GM19240 (cell line): ENCODE results near the gene SSR1.

Experiments used
- DNase-seq: peaks from one replicate; pipeline ENCODE4 v3.0.0; 2011; ENCODE audit warnings: low spot score; ENCODE audit not compliant: insufficient read length

SSR1 gene

DNA sequence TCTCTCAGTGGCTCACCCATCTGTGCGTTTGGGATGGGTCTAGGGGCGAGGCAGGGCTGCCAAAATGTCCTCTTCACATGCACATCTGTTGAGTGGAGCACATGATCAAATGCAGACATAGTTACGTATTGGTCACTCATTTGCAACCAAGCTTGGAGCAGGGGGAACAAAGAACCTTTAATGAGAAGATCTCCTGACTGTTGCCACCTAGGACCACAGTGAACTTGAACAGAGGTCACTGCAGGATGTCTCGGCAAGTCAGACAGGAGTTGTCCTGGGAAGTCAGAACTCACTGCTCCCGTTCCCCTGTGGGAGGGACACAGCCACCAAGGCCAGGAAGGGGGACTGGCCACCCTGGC is 73.4 kb downstream of the SSR1 start:
- no peak for DNase-seq

DNA sequence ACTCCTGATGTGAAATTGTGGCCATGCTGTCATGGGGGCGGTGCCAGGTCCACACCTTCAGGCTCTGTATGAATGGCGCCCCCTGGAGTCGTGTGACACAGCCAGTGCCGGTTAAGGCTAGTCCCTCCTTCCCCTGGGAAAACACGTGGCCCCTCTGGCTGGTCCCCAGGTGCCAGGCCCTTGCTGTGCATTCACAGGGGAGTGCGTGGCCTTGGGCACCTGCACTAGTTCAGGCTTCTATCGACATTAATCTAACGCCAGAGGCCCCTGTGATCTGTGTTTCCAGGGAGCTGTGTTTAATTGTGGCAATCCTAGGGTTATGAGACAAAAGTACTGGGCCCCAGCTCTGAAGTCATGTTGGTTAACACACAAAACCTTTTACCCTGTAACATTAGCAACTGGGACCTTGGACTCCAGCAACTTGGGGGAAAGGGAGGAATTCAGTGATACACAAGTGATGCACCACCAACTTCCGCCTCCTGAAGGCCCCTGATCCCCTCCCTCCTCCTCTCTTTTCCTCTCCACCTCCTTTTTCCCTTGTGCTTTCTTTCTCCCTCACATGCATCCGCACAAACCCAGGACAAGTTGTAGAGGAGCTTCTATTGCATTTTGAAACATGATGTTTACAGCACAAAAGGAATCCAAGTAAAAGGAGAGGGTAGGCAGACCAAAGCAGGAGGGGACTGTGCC is 74.0 kb downstream of the SSR1 start:
- DNase-seq, result peak; percentile 57

DNA sequence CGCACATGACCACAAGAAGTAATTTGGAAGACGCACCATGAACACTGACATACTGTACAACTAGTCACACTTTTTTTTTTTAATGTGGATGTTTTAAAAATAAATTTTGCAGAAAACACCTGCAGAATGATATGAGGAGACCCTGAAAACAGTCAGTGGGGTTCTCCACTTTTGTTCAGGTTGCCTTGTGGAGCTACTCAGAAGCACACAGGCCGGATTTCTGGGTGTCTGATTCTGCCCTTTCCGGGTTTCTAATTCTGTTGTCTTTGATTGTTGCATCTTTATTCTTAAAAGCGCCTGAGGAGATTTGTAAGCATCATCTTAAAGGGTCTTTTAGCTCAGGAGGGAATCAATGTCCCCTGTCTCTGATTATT is 74.5 kb downstream of the SSR1 start:
- no peak for DNase-seq

DNA sequence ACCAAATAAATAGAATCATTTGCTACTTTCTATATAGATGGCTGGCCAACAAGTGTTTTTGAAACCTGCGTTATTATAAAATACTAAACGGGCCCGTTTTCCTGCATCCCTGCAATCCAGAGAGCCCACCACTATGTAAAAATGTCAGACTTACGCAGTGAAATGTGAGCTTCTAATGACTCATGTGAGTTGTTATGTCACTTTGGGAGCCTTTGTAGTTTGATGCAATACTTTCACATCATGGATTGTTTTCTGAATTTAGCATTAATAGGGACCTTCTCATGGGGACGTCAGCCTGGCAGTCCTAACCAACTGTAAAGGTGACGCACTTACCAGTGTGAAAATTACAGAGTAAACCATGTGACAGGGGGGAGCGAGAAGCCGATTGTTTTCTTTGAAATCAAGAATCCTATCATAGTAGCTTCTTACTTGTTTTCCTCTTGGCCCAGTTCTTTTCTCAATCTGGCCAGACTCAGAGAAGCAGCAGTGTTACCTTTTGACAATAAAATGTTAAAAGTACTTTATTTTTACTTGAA is 75.3 kb downstream of the SSR1 start:
- no peak for DNase-seq

DNA sequence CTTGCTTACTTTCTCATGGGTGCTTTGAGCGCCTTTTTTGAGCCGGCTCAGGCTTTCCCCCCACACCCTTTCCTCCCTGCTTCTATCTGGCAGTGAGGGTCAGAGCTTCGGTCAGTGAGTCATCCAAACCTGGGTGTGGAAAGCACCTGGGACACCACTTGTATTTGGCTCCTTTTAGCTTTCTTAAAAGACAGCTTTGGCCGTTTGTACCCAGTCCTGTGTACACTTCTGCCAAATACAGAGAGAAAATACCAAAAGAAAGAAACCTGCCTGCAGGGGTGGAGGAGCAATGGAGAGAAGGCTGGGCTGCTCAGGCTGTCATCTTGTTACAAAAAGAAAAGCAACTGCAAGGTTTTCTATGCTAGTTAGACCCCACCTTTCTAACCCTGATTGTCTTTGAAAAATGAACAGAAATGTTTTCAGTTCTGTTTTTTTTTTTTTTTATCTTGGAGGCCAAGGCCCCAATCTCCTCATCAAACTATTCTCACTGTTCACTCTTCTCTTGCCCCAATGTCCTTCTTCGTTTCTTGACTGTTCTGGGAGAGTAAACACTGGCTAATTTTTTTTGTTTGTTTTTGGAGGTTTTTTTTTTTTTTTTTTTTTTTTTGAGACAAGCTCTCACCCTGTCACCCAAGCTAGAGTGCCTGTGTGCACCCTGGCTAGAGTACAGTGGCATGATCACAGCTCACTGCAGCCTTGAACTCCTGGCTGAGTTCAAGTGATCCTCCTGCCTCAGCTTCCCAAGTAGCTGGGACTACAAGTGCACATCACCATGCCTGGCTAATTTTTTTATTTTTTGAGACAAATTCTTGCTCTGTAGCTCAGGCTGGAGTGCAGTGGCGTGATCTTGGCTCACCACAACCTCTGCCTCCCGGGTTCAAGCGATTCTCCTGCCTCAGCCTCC is 76.4 kb downstream of the SSR1 start:
- DNase-seq, result peak; percentile 34

DNA sequence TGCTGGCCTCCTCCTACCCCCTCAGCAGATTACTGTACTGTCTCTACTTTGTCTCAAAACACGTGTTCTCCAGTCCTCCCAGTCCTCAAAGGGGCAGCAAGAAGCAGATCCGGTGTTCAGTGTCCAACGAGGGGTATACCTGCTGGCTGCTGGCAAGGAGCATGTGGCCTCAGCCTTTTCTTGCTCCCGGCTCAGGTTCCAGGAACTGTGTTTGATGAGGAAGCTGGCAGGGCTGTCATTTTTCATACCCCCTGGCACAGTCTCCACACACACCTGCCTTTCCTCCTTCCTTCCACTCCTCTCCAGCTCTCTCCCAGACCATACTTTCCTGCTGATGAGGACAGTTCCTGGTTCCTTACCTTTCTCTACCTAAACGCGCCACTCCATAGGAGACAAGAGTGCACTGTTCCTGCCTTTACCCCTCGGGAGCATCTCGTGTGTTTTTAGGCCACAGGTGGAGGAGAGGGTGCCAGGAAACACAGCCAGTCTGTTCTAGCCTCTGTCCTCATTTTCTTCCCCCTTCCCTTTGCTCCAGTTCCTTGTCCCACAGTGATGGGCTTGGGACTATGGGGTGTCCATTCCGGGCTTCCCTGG is 77.2 kb downstream of the SSR1 start:
- no peak for DNase-seq

DNA sequence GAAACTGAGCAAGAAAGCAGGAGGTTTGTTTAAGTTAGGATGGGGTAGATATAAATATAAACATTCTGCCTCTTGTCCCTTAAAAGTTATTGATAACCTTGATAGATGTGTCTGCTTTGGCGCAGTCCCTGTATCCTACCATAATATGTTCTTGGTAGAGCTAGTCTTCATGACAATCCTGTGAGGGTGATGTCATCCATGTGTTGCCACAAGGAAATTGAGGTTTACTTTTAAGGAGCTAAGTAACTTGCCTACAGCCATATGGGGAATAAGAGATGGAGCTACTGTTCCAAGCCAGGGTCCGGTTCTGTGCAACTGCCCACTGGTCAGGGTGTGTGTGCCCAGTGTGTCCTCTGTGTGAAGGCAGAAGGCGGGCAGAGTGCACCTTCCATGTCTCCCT is 78.5 kb downstream of the SSR1 start:
- DNase-seq, result no peak

DNA sequence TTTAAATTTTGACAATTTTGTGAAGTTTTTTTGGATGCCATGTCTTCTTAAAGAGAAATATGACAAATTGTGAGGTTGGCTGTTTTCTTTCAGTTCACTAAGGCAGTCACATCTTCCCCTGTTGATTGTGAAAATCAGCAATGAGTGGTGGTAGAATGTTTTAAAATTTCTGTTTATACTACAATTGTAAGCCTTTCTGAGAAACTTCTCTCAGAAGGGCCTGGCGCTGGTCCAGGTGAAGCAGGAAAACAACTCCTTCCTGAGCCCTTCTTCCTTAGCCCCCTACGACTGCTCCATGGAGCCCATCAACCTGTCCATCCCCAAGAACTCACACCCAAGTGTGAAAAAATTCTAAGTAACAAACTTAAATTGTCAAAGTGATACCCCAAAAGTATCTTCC is 80.6 kb downstream of the SSR1 start:
- no peak for DNase-seq

DNA sequence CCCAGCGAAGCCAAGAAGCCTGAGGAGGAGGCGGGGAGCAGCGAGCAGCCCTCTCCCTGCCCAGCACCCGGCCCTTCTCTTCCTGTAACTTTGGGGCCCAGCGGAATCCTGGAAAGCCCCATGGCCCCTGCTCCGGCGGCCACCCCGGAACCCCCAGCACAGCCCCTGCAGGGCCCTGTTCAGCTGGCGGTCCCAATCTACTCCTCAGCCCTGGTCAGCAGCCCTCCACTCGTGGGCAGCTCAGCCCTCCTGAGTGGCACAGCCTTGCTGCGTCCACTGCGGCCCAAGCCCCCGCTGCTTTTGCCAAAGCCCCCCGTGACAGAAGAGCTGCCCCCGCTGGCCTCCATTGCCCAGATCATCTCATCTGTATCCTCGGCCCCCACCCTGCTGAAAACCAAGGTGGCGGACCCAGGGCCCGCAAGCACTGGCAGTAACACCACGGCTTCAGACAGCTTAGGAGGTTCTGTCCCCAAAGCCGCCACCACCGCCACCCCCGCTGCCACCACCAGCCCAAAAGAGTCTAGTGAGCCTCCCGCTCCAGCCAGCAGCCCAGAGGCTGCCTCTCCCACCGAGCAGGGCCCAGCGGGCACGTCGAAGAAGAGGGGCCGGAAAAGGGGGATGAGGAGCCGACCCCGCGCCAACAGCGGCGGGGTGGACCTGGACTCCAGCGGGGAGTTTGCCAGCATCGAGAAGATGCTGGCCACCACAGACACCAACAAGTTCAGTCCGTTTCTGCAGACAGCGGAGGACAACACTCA is 81.9 kb downstream of the SSR1 start:
- no peak for DNase-seq

DNA sequence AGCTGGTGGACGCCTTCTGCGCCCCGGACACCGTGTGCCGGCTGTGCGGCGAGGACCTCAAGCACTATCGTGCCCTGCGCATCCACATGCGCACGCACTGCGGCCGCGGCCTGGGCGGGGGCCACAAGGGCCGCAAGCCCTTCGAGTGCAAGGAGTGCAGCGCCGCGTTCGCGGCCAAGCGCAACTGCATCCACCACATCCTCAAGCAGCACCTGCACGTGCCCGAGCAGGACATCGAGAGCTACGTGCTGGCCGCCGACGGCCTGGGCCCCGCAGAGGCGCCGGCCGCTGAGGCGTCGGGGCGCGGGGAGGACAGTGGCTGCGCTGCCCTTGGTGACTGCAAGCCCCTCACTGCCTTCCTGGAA is 82.7 kb downstream of the SSR1 start:
- DNase-seq, result no peak

DNA sequence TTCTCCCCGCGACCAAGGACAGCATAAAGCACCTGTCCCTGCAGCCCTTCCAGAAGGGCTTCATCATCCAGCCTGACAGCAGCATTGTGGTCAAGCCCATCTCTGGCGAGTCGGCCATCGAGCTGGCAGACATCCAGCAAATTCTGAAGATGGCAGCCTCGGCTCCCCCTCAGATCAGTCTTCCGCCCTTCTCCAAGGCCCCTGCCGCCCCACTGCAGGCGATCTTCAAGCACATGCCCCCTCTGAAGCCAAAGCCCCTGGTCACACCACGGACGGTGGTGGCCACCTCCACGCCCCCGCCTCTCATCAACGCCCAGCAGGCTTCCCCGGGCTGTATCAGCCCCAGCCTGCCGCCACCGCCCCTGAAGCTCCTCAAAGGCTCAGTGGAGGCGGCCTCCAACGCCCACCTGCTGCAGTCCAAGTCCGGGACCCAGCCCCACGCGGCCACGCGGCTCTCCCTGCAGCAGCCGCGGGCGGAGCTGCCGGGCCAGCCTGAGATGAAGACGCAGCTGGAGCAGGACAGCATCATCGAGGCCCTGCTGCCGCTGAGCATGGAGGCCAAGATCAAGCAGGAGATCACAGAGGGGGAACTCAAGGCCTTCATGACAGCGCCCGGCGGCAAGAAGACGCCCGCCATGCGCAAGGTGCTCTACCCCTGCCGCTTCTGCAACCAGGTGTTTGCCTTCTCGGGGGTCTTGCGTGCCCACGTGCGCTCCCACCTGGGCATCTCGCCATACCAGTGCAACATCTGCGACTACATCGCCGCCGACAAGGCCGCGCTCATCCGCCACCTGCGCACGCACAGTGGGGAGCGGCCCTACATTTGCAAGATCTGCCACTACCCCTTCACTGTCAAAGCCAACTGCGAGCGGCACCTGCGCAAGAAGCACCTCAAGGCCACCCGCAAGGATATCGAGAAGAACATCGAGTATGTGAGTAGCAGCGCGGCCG is 83.3 kb downstream of the SSR1 start:
- DNase-seq, result no peak

DNA sequence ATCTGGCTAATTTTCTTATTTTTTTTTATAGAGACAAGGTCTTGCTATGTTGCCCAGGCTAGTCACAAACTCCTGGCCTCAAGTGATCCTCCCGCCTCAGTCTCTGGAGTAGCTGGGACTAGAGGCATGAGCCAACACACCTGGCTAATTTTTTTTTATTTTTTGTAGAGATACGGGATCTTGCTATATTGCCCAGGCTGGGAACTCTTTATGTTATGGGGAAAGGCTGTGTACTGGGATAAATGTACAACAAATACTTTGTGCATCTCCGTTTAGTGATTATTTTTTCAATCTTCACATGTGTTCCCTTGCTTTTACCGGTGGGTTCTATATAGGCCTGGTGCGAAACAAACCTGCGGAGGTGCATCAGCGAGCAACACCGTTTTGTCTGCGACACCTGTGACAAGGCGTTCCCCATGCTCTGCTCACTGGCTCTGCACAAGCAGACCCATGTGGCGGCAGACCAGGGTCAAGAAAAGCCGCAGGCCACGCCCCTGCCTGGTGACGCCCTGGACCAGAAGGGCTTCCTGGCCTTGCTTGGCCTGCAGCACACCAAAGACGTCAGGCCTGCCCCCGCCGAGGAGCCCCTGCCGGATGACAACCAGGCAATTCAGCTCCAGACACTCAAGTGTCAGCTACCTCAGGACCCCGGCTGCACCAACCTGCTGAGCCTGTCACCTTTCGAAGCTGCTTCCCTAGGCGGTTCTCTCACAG is 84.2 kb downstream of the SSR1 start:
- DNase-seq, result no peak

DNA sequence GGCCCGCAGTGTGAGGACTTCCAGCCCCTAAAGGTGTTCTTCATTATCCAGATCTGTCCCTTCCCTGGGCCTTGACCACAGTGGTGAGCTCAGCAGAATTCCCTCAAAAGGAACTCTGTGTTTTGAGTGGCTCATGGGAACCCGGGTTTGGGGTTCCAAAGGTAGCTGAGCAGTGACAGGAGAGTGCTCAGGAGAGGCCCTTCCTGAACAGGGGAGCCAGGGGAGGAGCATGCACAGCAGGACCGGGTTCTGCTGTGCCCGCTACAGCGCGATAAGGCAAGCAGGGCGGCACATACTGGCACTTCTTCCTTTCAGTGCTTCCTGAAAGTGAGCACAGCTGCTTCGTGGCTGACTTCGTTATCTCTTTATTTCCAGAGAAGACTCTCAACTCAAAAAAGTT is 88.3 kb downstream of the SSR1 start:
- no peak for DNase-seq

DNA sequence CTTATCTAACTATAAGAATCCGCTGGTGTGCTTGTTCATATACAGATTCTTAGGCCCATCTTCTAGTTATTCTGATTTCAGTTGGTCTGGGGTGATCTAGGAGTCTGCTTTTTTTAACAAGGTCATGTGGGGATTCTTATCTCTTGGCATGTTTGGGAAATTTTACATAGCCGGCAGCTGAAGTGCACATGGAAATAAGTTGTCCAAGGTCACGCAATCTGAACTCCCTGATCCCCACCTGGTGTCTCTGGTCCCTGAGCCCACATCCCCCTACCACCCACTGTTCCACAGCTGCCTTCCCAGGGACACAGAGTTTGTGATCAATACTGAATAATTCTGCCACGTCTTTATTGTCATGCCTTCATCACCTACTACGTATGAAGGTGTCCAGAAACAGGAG is 90.8 kb downstream of the SSR1 start:
- no peak for DNase-seq

DNA sequence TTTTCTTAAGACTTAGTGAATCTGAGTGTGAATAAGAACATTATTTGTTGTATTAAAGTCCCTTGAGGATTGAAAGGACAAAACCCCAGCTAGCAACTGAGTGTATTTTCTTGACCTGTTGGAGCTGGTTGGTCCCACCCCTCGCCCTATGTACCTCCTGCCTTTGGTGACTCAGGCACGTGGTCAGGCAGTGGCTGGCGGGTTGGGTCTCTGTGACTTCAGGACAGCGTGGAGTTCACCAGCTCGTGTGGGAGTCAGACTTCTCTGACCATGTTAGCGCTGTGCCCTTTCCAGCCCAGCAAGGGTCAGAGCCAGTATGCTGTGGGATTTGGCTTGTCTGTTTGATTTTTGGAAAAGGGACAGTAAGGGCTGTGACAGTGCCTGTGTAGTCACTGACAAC is 93.7 kb downstream of the SSR1 start:
- DNase-seq, result no peak

DNA sequence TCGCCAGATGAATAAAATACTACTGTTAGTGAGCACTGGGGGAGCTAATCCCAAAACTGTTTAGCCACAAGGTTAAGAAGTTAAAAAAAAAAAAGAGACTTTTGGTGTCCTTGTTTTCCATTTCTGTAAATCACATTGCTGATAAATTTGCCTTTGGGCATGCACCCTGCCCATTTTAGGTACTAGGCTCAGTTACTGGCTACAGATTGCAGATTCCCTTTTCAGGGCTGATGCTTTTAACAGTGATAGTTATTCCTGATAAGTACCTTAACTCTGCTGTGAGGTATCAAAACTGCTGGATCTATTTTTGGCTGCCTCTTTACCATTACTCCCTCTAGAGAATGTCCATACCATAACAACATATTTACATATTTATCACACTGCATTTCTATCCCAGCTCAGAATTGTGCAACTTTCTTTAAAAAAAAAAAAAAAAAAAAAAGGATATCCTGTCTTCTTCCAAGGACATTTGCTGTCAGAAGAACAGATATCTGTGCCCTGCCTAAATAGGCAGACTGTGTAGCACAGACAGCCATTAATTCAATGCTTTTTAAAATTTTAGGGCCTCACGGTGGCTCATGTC is 94.5 kb downstream of the SSR1 start:
- DNase-seq, result no peak
